Left forelimb (tissue), 1 donor: ENCODE data around the gene SLC8B1.

ENCODE experiments used
- DNase-seq: peaks from one replicate; pipeline ENCODE4 v3.0.0-alpha.2; 2018; ENCODE audit warnings: low spot score

Gene SLC8B1

DNA sequence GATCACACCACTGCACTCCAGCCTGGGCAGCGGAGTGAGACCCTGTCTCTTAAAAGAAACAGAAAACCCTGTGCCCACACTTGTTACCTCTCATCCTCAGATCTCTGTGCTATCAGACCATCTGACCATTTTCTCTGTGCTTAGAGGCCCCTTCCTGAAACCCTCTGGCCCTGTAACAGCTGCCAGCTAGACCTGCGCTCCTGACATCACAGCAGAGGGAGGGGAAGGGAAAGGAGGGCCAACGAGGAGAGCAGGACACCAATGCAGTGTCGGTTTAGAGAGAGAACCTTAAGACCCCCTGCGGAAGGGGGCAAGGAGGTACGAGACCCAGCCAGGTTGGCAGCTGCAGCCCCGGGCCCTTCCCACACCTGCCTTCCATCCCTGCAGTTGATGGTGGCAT lies 42.4 kb downstream of the SLC8B1 start:
- no peak for DNase-seq

DNA sequence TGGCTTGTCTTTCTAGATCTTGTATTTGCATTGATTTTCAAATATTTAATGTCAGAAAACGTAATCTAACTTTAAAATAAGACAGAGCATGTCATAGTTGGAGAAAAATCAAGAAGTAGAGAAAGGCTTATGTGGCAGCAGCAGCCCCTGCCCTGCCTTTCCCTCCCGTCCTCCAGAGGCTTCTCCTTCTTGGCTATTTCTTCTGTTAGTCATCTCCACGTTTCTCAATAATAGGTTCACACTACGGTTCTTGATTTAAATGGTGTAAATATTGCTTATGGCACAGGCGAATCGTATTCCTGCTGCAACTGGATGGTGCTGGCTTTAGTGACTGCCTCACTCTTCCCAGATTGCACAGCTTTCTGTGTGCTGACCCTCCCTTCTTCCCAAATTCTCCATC lies 42.8 kb downstream of the SLC8B1 start:
- DNase-seq: no peak

DNA sequence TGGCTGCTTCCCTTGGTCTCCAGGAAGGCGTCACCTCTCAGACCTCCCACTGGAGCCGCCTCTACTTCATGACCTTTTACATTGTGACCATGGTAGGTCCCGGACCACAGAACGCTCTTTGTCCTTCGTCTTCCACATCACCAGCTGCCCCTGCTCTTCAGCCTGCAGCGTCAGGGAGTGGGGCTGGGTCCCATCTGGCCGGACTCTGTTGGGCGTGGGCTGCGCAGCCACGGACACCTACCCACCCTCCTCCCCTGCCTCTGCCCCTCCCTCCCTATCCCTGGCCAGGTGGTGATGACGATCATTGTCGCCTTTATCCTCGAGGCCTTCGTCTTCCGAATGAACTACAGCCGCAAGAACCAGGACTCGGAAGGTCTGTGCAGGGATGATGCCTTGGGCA lies 43.3 kb downstream of the SLC8B1 start:
- DNase-seq: no peak

DNA sequence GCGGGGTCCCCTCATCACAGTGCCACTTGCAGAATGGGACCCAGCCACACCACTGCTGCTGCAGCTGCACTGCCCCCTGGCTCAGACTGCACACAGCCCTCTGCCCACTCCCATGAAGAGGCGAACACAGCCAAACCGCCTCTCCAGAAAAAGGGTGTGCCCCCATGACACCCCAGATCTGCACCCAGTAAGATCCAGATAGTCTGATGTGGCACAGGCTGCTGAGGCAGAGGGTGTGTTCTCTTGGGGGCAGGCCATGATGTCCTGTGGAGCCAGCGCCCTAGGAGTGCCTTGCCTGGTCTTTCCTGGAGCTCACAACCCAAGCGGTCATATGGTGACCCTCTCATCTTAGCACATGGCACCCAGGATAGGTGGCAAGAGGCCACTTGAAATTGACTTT lies 44.4 kb downstream of the SLC8B1 start:
- DNase-seq: no peak

DNA sequence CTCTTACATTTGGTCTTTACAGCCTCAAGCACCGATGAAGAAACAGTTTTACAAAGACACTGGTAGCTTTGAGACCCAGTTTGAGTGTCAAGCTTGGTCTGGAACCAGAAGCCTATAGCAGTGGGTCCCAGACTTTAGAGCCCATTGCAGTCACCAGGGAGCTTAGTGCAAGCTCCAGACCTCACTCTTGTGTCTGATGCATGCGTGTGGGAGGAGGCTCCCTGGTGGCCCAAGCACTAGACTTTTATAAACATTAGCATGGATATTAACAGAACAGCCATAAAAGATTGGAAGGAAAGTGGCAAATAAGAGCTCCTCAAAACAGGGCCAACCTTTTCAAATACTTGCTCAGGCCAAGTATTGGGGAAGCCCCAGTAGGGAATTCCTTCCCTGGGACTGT lies 45.5 kb downstream of the SLC8B1 start:
- no peak for DNase-seq

DNA sequence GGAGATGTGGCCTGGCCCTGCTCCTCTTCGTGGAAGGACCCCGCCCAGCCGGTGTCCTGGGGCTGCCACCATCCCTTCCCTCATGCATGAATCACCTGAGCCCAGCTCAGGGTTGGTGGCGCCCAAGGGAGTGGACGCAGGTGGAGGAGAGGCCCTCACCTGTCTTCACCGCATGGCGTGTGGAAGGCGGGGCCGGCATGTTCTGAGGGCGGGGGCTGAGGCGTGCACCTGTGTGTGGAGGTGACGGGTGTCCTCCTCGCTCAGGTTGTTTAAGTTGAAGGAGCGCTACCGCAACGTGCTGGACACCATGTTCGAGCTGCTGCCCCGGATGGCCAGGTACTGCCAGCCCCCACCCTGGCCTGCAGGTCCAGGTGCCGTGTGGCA lies 47.0 kb downstream of the SLC8B1 start:
- no peak for DNase-seq

DNA sequence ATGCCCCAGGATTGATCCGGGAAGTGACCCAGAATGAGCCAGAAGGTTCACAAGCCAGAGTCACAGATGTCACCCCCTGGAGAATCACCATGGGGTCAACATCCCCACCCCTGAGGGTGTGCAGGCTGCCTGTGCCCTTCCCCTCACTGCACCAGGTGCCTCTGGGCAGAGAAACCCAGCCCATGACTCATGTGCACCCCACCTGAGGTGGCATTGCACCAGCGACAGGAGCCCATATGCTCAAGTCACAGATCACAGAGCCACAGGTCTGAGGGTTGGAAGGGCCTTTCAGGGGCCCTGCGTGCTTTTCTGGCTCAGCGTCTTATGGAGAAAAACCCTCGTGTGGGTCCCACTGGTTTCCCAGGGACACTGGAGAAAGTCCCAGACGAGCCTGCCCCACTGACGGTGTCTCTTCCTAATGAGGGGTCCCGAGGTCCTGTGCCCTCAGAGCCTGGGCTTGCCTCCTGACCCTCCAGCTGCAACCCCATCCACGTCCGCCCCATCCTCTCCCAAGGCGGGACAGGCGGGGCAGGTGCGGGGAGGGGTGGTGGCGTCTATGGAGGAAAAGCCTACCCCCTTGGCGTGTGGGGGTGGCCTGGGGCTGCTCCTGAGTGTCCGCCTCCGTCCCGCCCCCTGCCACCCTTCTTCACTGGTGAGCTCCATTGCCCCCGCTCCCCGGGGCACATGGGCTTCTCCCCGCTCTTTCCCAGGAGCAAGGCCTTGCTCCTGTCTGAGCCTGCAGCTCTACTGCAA lies 47.6 kb downstream of the SLC8B1 start:
- no peak for DNase-seq

DNA sequence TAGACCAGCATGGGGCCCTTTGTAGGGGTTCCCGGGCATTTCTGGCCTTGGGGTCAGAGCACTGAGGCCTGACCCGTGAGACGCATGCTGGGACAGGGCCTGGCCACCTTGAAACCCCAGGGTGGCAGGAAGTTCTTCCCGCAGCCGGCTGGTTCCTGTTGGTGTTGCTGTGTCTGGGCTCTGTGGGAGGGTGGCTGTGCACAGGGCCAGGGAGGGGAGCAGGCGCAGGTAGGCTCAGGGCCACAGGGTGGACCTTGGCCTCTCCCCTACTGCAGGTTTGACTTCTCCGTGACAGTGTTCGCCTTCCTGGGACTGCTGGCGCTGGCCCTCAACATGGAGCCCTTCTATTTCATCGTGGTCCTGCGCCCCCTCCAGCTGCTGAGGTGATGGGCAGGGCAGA lies 48.2 kb downstream of the SLC8B1 start:
- DNase-seq: no peak

DNA sequence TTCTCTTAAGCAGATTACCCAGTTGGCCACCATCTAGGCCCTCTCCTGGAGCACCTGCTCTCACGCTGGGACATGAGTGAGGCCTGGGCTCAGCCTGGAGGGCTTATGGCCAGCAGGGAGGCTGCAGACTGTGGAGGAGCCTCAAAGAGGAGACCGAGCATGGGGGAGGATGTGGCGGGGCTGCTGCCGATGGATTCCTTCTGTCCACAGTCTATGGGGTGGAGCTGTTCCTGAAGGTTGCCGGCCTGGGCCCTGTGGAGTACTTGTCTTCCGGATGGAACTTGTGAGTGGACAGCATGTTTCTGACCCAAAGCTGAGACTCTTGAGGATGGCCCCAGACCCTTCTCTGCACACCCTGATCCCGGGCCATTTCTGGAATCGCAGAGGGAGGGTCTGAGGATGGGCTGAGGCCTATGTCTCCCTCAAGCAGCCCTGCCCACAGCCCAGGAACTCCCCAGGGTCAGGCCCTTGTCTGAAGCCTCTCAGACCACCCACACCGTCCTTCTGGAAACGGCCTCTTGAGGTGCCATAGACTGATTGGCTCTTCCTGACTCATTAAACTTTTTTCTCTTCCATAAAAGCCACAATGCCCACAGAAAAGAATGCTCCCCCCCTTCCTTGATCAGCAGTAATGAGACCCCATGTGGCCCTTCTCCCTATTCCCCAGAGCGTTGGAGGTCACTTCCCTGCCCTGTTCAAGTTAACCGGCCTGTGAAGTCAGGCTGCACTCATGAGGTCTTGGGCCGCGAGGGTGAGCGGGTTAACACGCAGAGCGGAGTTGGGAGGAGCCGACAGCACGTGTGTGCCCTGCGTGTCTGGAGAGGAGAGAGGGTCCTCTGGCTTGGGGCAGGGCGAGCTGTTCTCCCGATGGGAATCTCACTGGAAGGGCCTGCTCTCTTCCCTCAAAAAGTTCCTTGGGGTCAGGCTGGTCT lies 49.0 kb downstream of the SLC8B1 start:
- no peak for DNase-seq

DNA sequence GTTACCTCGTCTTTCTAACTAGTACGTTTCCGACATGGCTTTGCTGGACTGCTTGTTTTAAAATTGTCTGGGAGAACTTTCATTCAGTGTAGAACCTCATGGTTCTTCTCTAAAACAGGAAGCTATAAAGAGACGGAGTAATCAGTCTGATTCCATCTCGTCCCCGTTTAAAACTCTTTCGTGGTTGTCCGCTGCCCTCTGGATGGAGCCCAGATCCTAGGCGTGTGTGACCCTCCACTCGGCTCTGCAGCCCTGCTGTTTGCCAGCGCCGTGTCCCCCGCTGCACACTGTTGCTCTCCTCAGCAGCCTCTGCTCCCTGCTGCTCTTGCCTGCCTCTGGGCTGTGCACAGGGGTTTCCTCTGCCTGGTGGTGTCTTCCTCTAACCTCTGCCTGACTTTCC lies 50.2 kb downstream of the SLC8B1 start:
- DNase-seq: no peak

DNA sequence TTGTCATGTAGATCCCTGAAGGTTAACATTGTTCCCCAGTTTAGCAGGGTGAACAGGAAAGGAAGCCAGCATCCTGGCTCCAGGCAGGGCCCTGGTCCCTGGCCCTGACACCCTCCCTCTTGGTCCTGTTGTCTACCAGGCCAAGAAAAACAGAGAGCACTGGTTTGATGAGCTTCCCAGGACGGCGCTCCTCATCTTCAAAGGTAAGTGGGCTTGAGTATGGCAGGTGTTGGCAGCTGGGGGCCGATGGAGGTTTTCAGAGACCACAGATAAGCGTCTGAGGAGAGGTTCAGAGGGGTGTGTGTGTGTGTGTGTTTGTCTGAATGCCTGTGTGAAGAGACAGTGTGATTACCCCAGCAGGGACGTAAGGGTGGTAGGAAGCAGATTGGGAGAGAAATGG lies 56.3 kb downstream of the SLC8B1 start:
- DNase-seq: no peak

DNA sequence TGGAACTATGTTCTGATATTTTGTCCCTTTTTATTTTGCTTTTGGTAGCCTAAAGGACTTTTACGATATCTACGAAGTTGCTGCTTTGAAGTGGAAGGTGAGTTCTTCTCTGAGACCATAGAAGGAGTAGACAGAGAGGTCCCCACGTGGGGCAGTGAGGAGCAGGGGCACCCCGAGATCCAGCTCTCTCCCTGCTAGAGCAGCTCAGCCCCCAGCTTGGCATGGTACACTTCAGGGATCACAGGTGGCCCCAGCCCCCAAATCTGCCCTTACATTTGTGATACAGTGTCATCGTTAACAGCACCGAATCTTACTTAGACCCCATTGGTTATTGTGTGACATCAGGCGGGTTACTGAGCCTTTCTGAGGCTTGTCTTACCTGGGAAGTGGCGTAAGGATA lies 56.8 kb downstream of the SLC8B1 start:
- DNase-seq: no peak

DNA sequence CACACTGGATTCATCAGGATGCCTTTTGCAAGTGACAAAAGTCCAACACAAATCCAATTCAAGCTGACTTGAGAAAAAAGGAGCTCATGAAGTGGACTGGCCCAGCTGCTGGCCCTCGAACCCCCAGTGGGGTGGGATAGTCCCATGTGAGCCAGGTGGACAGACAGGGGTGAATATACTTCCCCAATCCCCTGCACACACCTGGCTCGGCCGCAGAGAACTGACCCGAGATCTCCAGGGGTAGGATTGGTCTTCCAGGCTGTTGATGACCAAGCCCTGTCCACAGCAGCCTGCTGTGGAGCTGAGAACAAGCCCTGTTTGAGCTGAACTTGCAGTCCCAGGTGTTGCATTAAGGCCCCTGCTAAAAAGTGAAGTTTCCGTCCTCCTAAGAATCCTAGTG lies 57.4 kb downstream of the SLC8B1 start:
- no peak for DNase-seq

DNA sequence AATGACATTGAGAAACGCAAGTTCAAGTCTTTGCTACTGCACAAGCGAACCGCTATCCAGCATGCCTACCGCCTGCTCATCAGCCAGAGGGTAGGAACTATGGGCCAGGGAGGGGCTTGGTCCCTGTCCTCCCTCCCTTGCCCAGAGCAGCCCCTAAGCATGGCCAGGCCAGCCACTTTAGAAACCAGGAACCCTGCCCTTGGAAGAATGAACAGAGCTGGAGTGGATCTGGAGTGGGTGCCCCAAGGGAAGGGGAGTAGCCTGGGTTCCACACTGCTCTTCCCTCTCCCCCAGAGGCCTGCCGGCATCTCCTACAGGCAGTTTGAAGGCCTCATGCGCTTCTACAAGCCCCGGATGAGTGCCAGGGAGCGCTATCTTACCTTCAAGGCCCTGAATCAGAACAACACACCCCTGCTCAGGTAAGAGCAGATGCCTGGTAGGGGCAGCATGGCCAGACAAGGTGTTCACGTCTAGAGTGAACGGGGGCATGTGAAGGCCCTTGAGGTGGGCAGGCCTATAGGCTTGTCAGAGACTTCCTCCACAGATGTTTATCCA lies 57.9 kb downstream of the SLC8B1 start:
- no peak for DNase-seq

DNA sequence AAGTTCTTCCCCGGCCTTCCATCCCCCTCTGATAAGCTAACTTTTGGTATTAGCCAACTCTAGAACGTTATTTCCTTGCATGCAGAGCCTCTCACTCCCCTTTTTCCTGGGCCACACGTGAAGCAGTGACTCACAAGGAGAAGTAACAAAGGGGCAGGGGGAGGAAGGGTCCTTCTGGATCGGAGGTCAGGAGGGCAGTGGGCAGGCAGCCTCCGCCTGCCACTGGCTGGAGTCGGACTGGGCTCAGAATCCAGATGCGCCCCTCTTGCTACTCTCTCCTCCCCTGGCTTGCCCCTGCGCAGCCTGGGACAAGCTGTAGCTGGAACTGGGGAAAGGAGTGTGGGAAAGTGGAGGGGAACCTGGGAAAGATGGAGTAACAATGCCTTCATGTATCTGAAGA lies 58.6 kb downstream of the SLC8B1 start:
- no peak for DNase-seq

DNA sequence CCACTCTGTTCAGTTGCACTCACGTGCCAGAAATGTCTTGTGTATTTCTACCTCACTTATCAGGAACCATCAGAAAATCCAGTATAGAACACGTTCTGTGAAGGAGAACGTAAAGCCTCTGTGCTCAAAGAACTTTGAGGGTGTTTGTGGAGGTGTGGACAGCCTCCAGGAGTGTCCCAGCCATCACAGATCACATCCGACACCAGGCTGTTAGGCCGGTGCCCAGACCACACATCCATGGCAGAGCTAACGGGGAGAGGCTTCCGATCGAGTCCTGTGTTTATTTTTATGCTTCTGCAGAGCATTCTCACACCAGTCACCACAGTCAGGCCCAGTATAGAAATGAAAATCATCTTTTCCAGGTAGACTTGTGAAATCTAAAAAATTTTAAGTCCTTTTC lies 60.1 kb downstream of the SLC8B1 start:
- no peak for DNase-seq

DNA sequence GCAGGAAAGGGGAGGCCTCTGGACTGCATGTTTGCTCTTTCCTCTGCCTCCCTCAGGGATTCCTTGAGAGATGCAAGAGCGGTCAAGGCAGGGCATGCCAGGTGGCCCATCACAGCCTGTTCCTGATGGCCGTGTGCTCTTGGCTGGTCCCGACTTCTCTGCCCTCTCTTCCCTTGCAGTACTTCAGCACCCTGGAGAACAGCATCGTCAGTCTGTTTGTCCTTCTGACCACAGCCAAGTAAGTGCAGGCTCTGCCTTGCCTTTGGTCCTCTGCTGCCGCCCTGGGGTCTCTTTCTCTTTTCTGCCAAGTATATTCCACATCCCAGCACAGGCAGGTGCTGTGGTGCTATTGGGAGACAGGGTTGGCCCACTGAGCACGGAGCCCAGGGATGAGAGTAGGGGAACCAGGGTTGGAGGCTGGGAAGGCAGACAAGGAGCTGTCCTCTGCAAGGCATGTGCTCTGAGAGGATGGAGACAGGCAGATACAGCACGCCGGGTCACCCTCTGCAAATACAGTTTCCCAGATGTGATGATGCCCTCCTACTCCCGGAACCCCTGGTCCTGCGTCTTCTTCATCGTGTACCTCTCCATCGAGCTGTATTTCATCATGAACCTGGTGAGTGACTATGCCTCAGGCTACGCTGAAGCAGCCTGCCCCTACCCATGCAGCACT lies 61.7 kb downstream of the SLC8B1 start:
- no peak for DNase-seq

DNA sequence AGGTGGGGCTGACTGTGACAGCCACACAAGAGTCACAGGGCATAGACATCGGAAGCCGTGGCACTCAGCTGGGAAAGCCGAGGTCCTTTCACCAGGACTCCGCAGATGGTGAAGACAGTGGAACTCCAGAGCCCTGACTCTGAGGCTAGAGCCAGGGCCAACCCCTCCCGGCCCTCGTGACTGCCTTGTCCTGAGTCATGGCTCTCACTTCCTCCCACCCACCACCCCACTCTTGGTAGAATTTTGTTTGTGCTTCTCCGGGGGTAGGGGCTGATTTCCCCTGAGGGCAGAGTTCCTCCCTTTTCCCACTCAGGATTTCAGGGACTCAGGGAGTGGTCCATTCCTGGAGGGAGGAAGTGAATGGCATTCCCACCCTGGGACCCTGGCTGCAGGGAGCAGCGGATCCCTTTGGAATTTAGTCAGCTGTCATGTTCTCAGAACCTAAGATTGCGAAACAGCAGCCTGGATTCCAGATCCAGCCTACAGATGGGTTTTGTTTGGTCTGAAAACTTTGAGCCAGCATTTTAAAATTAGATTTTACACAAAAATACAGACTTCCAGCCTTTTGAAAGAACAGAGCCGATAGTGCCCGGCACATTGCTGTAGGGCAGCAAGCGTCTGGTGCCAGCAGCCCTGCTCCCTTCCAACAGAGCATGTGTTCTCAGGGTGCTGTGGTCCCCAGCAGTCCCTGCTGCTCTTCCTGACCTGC lies 62.9 kb downstream of the SLC8B1 start:
- no peak for DNase-seq

DNA sequence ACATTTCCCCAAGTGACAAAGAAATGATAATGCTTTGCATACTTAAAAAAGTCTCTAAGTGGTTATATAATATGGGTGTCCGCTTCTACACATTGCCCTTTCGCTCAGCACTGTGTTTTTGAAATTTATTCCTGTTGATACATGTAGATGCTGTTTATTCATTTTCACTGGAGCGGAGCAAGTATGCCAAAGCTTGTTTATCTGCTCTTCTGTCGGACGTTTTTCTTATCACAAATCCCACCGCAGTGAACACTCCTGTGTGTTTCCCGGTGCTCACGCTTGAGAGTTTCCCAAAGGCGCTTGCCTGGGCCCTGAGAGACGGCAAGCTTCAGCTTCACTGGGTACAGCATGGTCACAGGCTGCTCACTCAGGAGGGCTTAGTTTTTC lies 63.5 kb downstream of the SLC8B1 start:
- DNase-seq: no peak

DNA sequence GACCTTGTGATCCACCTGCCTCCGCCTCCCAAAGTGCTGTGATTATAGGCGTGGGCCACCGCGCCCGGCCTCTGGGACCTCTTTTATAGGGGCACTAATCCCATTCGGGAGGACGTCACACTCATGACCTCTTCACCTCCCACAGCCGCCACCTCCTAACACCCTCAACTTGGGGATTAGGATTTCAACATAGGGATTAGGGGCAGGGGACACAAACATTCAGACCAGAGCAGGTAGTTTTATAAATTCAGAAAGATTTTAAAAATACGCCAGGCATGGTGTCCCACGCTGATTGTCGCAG lies 64.2 kb downstream of the SLC8B1 start:
- no peak for DNase-seq

DNA sequence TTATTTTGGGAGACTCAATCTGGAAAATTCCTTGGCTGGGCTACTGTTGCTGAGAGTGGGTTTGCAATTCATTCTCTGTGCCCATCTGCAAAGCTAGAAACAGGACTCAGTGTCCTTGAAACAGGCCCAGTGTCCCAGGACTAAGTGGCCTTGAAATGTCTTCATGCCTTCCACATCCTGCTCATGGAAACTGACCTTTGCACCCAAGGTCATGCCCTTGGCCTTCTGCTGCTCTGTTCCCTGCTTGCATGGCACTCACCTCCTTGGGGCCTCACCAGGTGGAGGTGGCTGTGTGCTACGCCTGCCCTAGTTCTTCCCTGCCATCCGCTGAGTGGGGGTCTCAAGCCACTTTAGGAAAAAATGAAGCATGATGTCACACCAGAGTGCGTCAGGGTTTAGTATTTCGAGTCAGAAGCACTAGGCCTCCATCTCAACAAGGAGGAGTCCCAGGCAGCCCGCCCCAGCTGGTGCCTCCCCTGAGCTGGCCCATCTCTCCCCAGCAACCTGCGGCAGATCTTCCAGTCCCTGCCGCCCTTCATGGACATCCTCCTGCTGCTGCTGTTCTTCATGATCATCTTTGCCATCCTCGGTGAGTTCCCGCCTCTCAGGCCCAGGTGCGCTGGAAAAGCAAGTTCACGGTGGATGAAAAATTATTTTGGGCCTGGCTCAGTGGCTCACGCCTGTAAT lies 65.5 kb downstream of the SLC8B1 start:
- DNase-seq: no peak

DNA sequence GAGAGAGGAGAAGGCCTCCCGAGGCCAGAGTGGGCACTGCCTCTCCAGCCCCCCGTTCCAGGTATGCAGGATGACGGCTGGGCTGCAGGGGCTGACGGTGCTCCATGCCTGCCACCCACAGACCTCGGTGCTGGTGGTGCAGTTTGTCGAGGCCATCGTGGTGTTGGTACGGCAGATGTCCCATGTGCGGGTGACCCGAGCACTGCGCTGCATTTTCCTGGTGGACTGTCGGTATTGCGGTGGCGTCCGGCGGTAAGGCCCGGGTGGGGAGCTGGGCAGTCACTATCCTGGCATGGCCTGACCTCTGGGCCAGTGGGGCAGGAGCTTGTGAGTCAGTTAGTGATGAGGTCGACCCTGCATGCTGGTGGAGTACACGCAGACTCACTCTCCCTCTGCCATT lies 66.3 kb downstream of the SLC8B1 start:
- DNase-seq: no peak
